ENCODE data around the gene CMIP.

DNA sequence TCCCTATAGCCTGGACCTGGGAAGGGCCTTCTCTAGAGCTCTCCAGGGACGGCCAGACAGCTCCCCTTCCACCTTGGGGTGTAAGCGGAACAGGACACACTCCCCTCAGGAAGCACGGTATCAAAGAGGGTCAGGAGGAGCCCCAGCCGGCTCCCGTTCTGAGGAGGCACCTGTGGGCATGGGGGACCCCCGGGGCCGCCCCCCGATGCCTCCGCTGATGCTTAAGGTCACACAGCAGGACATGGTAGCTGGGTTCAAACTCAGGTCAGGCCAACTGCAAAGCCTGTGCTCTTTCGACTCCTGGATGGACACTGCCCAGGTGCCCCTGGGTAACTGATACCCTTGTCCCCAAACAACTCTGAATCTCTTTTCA is 49.8 kb downstream of the CMIP start:
- TF ChIP-seq, protein P1, sequence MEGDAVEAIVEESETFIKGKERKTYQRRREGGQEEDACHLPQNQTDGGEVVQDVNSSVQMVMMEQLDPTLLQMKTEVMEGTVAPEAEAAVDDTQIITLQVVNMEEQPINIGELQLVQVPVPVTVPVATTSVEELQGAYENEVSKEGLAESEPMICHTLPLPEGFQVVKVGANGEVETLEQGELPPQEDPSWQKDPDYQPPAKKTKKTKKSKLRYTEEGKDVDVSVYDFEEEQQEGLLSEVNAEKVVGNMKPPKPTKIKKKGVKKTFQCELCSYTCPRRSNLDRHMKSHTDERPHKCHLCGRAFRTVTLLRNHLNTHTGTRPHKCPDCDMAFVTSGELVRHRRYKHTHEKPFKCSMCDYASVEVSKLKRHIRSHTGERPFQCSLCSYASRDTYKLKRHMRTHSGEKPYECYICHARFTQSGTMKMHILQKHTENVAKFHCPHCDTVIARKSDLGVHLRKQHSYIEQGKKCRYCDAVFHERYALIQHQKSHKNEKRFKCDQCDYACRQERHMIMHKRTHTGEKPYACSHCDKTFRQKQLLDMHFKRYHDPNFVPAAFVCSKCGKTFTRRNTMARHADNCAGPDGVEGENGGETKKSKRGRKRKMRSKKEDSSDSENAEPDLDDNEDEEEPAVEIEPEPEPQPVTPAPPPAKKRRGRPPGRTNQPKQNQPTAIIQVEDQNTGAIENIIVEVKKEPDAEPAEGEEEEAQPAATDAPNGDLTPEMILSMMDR (IDR thresholded peaks at IDR 0.05), result no peak
- no peak for TF ChIP-seq POLR2A (IDR thresholded peaks at IDR 0.05)
